SU-DHL-6 (cell line): ENCODE results near the gene AGRN.

ENCODE experiments used
- H2AFZ ChIP-seq: fragments of 200-600 bp; sonication (generic); 2 replicates; pipeline ENCODE4 v1.6.1; 2014; ENCODE audit warnings: low read depth, mild to moderate bottlenecking, moderate library complexity, mixed read lengths, antibody characterized with exemption, low read length; ENCODE audit not compliant: severe bottlenecking
- H3F3A ChIP-seq: fragments of 200-600 bp; shearing (Covaris generic); 2 replicates; pipeline ENCODE4 v1.6.0; 2016; ENCODE audit warnings: antibody characterized with exemption, mild to moderate bottlenecking; ENCODE audit not compliant: insufficient read depth
- H3K27ac ChIP-seq: fragments of 200-600 bp; sonication (generic); 2 replicates; pipeline ENCODE4 v1.5.1; 2016; ENCODE audit warnings: low read depth, mild to moderate bottlenecking, low read length, moderate library complexity, mixed read lengths
- H3K27me3 ChIP-seq: fragments of 200-600 bp; sonication (generic), shearing (Covaris generic); 2 replicates; pipeline ENCODE4 v1.6.0; 2014; ENCODE audit warnings: mild to moderate bottlenecking, low read length
- H3K36me3 ChIP-seq: fragments of 200-600 bp; sonication (generic); 2 replicates; pipeline ENCODE4 v1.6.1; 2014; ENCODE audit warnings: mild to moderate bottlenecking, low read length, mixed read lengths
- H3K4me2 ChIP-seq: fragments of 300-600, 200-600 bp; shearing (Covaris generic), sonication (generic); 2 replicates; pipeline ENCODE4 v1.6.0; 2014; ENCODE audit warnings: low read length, low read depth, mild to moderate bottlenecking; ENCODE audit not compliant: poor library complexity, severe bottlenecking
- H3K4me3 ChIP-seq: fragments of 200-600 bp; sonication (generic); 2 replicates; pipeline ENCODE4 v1.5.1; 2014; ENCODE audit warnings: antibody characterized with exemption, low read length, mild to moderate bottlenecking, mixed read lengths; ENCODE audit not compliant: insufficient read depth, poor library complexity, severe bottlenecking
- H3K79me2 ChIP-seq: fragments of 200-600 bp; sonication (generic); 2 replicates; pipeline ENCODE4 v1.6.1; 2014; ENCODE audit warnings: mild to moderate bottlenecking, low read length, moderate library complexity; ENCODE audit not compliant: insufficient read depth
- H3K9ac ChIP-seq: fragments of 200-600 bp; sonication (generic); 2 replicates; pipeline ENCODE4 v1.7.0; 2014; ENCODE audit warnings: mild to moderate bottlenecking, low read length
- H3K9me2 ChIP-seq: fragments of 200-600 bp; sonication (generic); replicated peaks from 2 replicates; pipeline ENCODE4 v1.6.1; 2014; ENCODE audit warnings: low read length; ENCODE audit not compliant: insufficient read depth
- H3K9me3 ChIP-seq: fragments of 200-600 bp; sonication (generic); 2 replicates; pipeline ENCODE4 v1.6.1; 2014; ENCODE audit warnings: low read length, mixed read lengths; ENCODE audit not compliant: insufficient read depth
- H4K20me1 ChIP-seq: fragments of 200-600 bp; sonication (generic); 2 replicates; pipeline ENCODE4 v1.6.1; 2014; ENCODE audit warnings: low read depth, mild to moderate bottlenecking, antibody characterized with exemption, low read length, moderate library complexity, mixed read lengths
- EZH2phosphoT487 ChIP-seq: fragments of 200-600 bp; sonication (generic), shearing (Covaris generic); conservative IDR thresholded peaks from 2 replicates; pipeline ENCODE4 v1.6.1; 2018; ENCODE audit warnings: mild to moderate bottlenecking, antibody characterized with exemption, low read length, moderate library complexity, mixed read lengths
- TF ChIP-seq, protein P1 (sequence below): fragments of 200-600 bp; sonication (generic); IDR thresholded peaks from one replicate; pipeline ENCODE4 v1.5.1; 2017; ENCODE audit warnings: antibody characterized with exemption, mild to moderate bottlenecking, low read length, moderate library complexity; ENCODE audit not compliant: insufficient read depth, poor library complexity, severe bottlenecking

AGRN gene

GRCh38 chr1:1071486-1072298 is 51.8 kb downstream of the AGRN start:
- no peak overlapping the region for H3K9ac ChIP-seq
- H2AFZ ChIP-seq = no peak overlapping the region
- no peaks in the 10 kb centered on the region for H3K27me3 ChIP-seq
- TF ChIP-seq, protein P1, sequence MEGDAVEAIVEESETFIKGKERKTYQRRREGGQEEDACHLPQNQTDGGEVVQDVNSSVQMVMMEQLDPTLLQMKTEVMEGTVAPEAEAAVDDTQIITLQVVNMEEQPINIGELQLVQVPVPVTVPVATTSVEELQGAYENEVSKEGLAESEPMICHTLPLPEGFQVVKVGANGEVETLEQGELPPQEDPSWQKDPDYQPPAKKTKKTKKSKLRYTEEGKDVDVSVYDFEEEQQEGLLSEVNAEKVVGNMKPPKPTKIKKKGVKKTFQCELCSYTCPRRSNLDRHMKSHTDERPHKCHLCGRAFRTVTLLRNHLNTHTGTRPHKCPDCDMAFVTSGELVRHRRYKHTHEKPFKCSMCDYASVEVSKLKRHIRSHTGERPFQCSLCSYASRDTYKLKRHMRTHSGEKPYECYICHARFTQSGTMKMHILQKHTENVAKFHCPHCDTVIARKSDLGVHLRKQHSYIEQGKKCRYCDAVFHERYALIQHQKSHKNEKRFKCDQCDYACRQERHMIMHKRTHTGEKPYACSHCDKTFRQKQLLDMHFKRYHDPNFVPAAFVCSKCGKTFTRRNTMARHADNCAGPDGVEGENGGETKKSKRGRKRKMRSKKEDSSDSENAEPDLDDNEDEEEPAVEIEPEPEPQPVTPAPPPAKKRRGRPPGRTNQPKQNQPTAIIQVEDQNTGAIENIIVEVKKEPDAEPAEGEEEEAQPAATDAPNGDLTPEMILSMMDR = no peak
- no peak for TF ChIP-seq EZH2phosphoT487
- no peak overlapping the region for H3K4me3 ChIP-seq
- no peaks in the 10 kb centered on the region for H4K20me1 ChIP-seq
- no peaks in the 10 kb centered on the region for H3K79me2 ChIP-seq
- H3K27ac ChIP-seq = no peak overlapping the region
- H3F3A ChIP-seq = no peaks in the 10 kb centered on the region
- no peaks in the 10 kb centered on the region for H3K9me2 ChIP-seq
- no peaks in the 10 kb centered on the region for H3K9me3 ChIP-seq
- no peaks in the 10 kb centered on the region for H3K36me3 ChIP-seq
- H3K4me2 ChIP-seq = no peak overlapping the region

- Histone ChIP-seq H3K4me3 (no peak overlapping the region), H3K9ac (no peak overlapping the region), H3K9me2 (no peaks in the 10 kb centered on the region), H2AFZ (no peak overlapping the region), H3K9me3 (no peaks in the 10 kb centered on the region), H3K36me3 (no peaks in the 10 kb centered on the region), H3K79me2 (no peaks in the 10 kb centered on the region), H3F3A (no peaks in the 10 kb centered on the region), H3K4me2 (no peak overlapping the region), H3K27me3 (no peaks in the 10 kb centered on the region), H4K20me1 (no peaks in the 10 kb centered on the region), H3K27ac (no peak overlapping the region)
- TF ChIP-seq EZH2phosphoT487 = no peak
- TF ChIP-seq, protein P1 = no peak
Observed at GRCh38 chr1:1072299-1072848, 52.5 kb downstream of the AGRN start.

DNA sequence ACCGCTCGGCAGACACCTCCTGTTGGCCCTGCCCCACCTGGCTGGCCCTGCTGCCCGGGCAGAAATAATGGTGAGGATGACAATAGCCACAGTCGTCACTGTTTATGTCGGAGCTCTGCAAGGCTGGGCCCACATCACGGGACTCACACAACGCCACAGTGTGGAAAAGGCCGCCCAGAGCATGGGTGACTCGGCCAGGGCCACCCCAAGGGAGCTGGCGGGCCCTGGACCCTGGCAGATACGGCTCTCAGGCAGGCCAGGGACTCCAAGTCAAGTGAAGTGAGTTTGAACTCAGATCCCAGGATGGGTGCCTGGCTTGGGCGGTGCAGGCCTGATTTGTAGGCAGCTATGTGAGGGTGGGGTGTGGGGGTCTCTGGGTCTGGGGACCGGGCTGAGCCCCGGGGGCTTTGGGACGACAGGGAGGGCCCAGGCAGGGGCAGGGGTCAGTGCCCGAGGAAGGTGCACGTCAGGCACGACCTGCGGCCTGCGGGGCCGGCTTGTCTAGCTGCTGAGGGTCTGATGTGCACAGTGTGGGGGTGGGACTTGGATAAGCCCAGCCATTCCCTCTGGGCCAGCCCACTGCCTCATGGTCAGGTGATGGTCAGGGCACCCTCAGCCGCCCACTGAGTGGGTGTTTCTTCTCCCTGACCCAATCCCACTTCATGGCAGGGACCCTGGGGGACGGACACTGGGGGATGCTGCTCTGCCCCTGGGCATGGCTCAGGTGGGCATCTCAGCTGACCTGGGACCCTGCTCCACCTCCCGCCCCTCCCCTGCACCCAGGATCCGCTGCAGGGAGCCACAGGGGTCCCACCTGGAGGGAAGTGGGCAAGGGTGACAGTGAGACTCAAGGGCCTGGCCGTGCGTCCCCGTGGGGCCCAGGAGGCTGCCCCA is 53.2 kb downstream of the AGRN start:
- H3K4me2 ChIP-seq = no peak overlapping the region
- no peaks in the 10 kb centered on the region for H4K20me1 ChIP-seq
- no peaks in the 10 kb centered on the region for H3K9me3 ChIP-seq
- H3K9ac ChIP-seq = no peak overlapping the region
- no peaks in the 10 kb centered on the region for H3K36me3 ChIP-seq
- H3K9me2 ChIP-seq = no peaks in the 10 kb centered on the region
- H2AFZ ChIP-seq = no peak overlapping the region
- no peaks in the 10 kb centered on the region for H3K27me3 ChIP-seq
- no peak overlapping the region for H3K4me3 ChIP-seq
- H3K27ac ChIP-seq = no peak overlapping the region
- H3K79me2 ChIP-seq = no peaks in the 10 kb centered on the region
- no peak for TF ChIP-seq EZH2phosphoT487
- TF ChIP-seq, protein P1 = no peak
- H3F3A ChIP-seq = no peaks in the 10 kb centered on the region
